ENCODE results near the gene NEDD4L. TPM values are rescaled to one million over a fixed set of nuclear protein-coding genes. Genes with fewer than 3 reads are reported as not detected.
"Not testable (repeated sequence)": the region's sequence is repeated elsewhere in the genome, so short reads cannot be mapped to it uniquely, and the experiment has no call there.

The NEDD4L gene
- total RNA-seq, 1 donor from 2014 or later, result 41.1 TPM

DNA sequence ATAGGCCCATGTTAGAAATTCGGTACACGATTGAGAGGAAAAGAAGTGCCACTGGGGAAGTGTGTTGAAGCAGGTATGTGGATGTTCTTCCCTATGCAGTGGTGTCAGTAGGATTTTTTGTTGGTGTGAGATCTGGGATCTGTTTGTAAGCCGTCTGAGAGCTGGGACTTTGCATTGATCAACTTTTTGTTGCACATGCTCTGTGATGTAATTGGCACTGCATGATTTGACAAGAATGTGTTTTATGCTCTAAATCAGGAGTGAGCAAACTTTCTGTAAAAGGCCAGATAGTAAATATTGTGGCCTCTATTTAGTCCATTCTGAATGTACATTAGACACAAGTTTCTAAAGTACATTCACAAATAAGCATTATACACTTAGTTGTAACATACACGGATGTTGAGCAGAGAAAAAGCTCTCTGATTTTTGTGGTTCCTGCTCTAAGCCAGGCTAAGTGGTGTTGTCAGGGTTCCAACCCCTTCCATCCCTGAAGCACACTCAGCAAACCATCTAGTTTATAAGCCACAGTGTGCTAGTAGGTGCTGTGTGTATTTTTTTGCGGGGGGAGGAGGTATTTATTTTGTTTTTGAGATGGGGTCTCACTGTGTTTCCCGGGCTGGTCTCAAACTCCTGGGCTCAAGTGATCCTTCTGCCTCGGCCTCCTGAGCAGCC, 235.6 kb downstream of the NEDD4L start:
- Mint-ChIP-seq H3K4me3 (ENCODE audit: unreplicated experiment) (no peak overlapping the region), H3K36me3 (ENCODE audit: unreplicated experiment) (no peaks in the 10 kb centered on the region), H3K27me3 (ENCODE audit: unreplicated experiment) (no peaks in the 10 kb centered on the region), H3K27ac (ENCODE audit: unreplicated experiment) (no peak overlapping the region), H3K4me1 (ENCODE audit: unreplicated experiment) (no peaks in the 10 kb centered on the region), H3K9me3 (ENCODE audit: unreplicated experiment) (no peaks in the 10 kb centered on the region)
- no peak for TF ChIP-seq CTCF (IDR thresholded peaks at IDR 0.05)
- DNase-seq (ENCODE audit: extremely low spot score, unreplicated experiment), result no peak

DNA sequence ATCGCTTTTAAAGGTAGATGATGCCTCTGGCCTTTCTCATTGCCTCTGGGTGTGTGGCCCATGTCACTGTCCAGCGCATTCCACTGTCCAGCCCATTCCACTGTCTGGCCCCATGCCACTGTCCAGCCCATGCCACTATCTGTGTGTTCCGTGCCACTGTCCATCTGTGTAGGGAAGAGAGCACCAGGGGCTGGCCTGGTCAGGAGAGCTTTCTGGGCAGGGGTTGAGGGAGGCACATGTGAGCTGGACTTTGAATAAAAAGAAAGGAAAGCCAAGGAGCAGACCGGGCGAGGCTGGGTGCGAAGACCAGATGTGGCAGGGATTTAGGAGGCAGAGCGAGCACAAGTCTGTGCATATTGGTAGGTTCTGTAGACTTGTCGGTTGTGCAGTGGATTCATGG, 236.2 kb downstream of the NEDD4L start:
- H3K27me3 Mint-ChIP-seq (ENCODE audit: unreplicated experiment), result no peaks in the 10 kb centered on the region
- H3K27ac Mint-ChIP-seq (ENCODE audit: unreplicated experiment), result no peak overlapping the region
- no peak for TF ChIP-seq CTCF (IDR thresholded peaks at IDR 0.05)
- no peaks in the 10 kb centered on the region for H3K9me3 Mint-ChIP-seq (ENCODE audit: unreplicated experiment)
- no peaks in the 10 kb centered on the region for H3K36me3 Mint-ChIP-seq (ENCODE audit: unreplicated experiment)
- H3K4me1 Mint-ChIP-seq (ENCODE audit: unreplicated experiment), result no peaks in the 10 kb centered on the region
- DNase-seq (ENCODE audit: extremely low spot score, unreplicated experiment), result no peak
- H3K4me3 Mint-ChIP-seq (ENCODE audit: unreplicated experiment), result no peak overlapping the region

DNA sequence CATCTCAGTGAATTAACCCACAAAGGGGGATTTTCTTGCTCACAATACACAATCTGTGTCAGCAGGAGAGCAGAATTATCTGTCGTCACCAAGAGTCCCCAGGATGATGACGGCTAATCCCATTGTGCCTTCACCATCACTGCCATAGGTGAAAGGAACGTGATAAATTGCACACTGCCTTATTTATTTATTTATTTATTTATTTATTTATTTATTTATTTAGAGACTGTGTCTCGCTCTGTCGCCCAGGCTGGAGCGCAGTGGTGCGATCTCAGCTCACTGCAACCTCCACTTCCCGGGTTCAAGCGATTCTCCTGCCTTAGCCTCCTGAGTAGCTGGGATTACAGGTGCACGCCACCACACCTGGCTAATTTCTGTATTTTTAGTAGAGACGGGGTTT, 238.8 kb downstream of the NEDD4L start:
- DNase-seq (ENCODE audit: extremely low spot score, unreplicated experiment); H3K36me3 Mint-ChIP-seq (ENCODE audit: unreplicated experiment); H3K4me3 Mint-ChIP-seq (ENCODE audit: unreplicated experiment); H3K27me3 Mint-ChIP-seq (ENCODE audit: unreplicated experiment); H3K9me3 Mint-ChIP-seq (ENCODE audit: unreplicated experiment); H3K27ac Mint-ChIP-seq (ENCODE audit: unreplicated experiment); H3K4me1 Mint-ChIP-seq (ENCODE audit: unreplicated experiment): not testable (repeated sequence)

- no peak for TF ChIP-seq CTCF (IDR thresholded peaks at IDR 0.05)
- no peaks in the 10 kb centered on the region for H3K36me3 Mint-ChIP-seq (ENCODE audit: unreplicated experiment)
- H3K27ac Mint-ChIP-seq (ENCODE audit: unreplicated experiment), result no peak overlapping the region
- no peak overlapping the region for H3K4me3 Mint-ChIP-seq (ENCODE audit: unreplicated experiment)
- DNase-seq (ENCODE audit: extremely low spot score, unreplicated experiment), result no peak
- H3K4me1 Mint-ChIP-seq (ENCODE audit: unreplicated experiment), result peaks cover 27% of the 10 kb centered on the region
- H3K27me3 Mint-ChIP-seq (ENCODE audit: unreplicated experiment), result no peaks in the 10 kb centered on the region
- no peaks in the 10 kb centered on the region for H3K9me3 Mint-ChIP-seq (ENCODE audit: unreplicated experiment)
Observed at GRCh38 chr18:58284699-58285448, 240.8 kb downstream of the NEDD4L start.

GRCh38 chr18:58285449-58286130, 241.6 kb downstream of the NEDD4L start:
- no peak for TF ChIP-seq CTCF (IDR thresholded peaks at IDR 0.05)
- no peak for DNase-seq (ENCODE audit: extremely low spot score, unreplicated experiment)
- Mint-ChIP-seq H3K9me3 (ENCODE audit: unreplicated experiment) (no peaks in the 10 kb centered on the region), H3K36me3 (ENCODE audit: unreplicated experiment) (no peaks in the 10 kb centered on the region), H3K4me1 (ENCODE audit: unreplicated experiment) (peaks cover 34% of the 10 kb centered on the region), H3K27me3 (ENCODE audit: unreplicated experiment) (no peaks in the 10 kb centered on the region), H3K4me3 (ENCODE audit: unreplicated experiment) (no peak overlapping the region), H3K27ac (ENCODE audit: unreplicated experiment) (no peak overlapping the region)
